RWPE2 (cell line): ENCODE data around the gene LECT2.

Experiments used
- ATAC-seq: fragments of 200-7000 bp; cut with Tn5 transposase; 3 replicates; pipeline ENCODE4 v1.9.1; 2021; ENCODE audit warnings: low read depth
- DNase-seq: peaks from one replicate; pipeline ENCODE4 v3.0.0-alpha.2; 2020; ENCODE audit warnings: low spot score
- H3K27ac ChIP-seq: fragments of 450-650 bp; 2 replicates; pipeline ENCODE4 v1.5.1; 2017; ENCODE audit warnings: mild to moderate bottlenecking; ENCODE audit not compliant: poor library complexity, severe bottlenecking
- H3K27me3 ChIP-seq: fragments of 250-450 bp; sonication (Bioruptor Pico); 2 replicates; pipeline ENCODE4 v1.5.1; 2021; ENCODE audit warnings: mild to moderate bottlenecking, moderate library complexity; ENCODE audit not compliant: insufficient read depth, poor library complexity, severe bottlenecking
- H3K36me3 ChIP-seq: fragments of 250-450 bp; sonication (Bioruptor Pico); 2 replicates; pipeline ENCODE4 v1.5.1; 2020; ENCODE audit warnings: low read depth, mild to moderate bottlenecking, moderate library complexity
- H3K4me1 ChIP-seq: fragments of 250-450 bp; sonication (Bioruptor Pico); 2 replicates; pipeline ENCODE4 v1.5.1; 2021; ENCODE audit warnings: mild to moderate bottlenecking, moderate library complexity; ENCODE audit not compliant: insufficient read depth, poor library complexity, severe bottlenecking
- H3K4me3 ChIP-seq: fragments of 250-450 bp; sonication (Bioruptor Pico); 2 replicates; pipeline ENCODE4 v1.5.1; 2021; ENCODE audit warnings: mild to moderate bottlenecking, moderate library complexity; ENCODE audit not compliant: severe bottlenecking
- H3K9me3 ChIP-seq: fragments of 250-450 bp; sonication (Bioruptor Pico); 2 replicates; pipeline ENCODE4 v1.5.1; 2021; ENCODE audit warnings: mild to moderate bottlenecking, moderate library complexity; ENCODE audit not compliant: severe bottlenecking
- CTCF ChIP-seq: fragments of 450-650 bp; IDR thresholded peaks from one replicate; pipeline ENCODE4 v1.5.1; 2017; ENCODE audit warnings: mild to moderate bottlenecking, moderate library complexity; ENCODE audit not compliant: poor library complexity, severe bottlenecking

Gene LECT2

GRCh38 chr5:135955525-135955924 lies 742 bp upstream of the LECT2 start:
- Histone ChIP-seq H3K27ac (no peak overlapping the region), H3K36me3 (no peaks in the 10 kb centered on the region), H3K9me3 (no peaks in the 10 kb centered on the region), H3K4me1 (no peaks in the 10 kb centered on the region), H3K4me3 (no peak overlapping the region), H3K27me3 (no peaks in the 10 kb centered on the region)
- no peak for DNase-seq
- TF ChIP-seq CTCF = no peak
- no peak for ATAC-seq

GRCh38 chr5:135953850-135954249 lies 933 bp downstream of the LECT2 start:
- DNase-seq (no peak), ATAC-seq (no peak)

GRCh38 chr5:135952683-135953082 lies 2.1 kb downstream of the LECT2 start:
- TF ChIP-seq CTCF = no peak
- H3K27me3 ChIP-seq = no peaks in the 10 kb centered on the region
- DNase-seq (no peak), ATAC-seq (no peak)
- H3K4me1 ChIP-seq = no peaks in the 10 kb centered on the region
- no peak overlapping the region for H3K27ac ChIP-seq
- H3K36me3 ChIP-seq = no peaks in the 10 kb centered on the region
- H3K4me3 ChIP-seq = no peak overlapping the region
- no peaks in the 10 kb centered on the region for H3K9me3 ChIP-seq

More at GRCh38 chr5:135953850-135954249, 933 bp downstream of the LECT2 start:
- H3K36me3 ChIP-seq = no peaks in the 10 kb centered on the region
- no peak for TF ChIP-seq CTCF
- H3K27ac ChIP-seq = no peak overlapping the region
- H3K27me3 ChIP-seq = no peaks in the 10 kb centered on the region
- H3K9me3 ChIP-seq = no peaks in the 10 kb centered on the region
- no peak overlapping the region for H3K4me3 ChIP-seq
- H3K4me1 ChIP-seq = no peaks in the 10 kb centered on the region

GRCh38 chr5:135951807-135952206 lies 3.0 kb downstream of the LECT2 start:
- H3K4me3 ChIP-seq = no peak overlapping the region
- H3K4me1 ChIP-seq = no peaks in the 10 kb centered on the region
- DNase-seq (no peak), ATAC-seq (no peak)
- no peak overlapping the region for H3K27ac ChIP-seq
- no peaks in the 10 kb centered on the region for H3K9me3 ChIP-seq
- TF ChIP-seq CTCF = no peak
- no peaks in the 10 kb centered on the region for H3K27me3 ChIP-seq
- no peaks in the 10 kb centered on the region for H3K36me3 ChIP-seq

DNA sequence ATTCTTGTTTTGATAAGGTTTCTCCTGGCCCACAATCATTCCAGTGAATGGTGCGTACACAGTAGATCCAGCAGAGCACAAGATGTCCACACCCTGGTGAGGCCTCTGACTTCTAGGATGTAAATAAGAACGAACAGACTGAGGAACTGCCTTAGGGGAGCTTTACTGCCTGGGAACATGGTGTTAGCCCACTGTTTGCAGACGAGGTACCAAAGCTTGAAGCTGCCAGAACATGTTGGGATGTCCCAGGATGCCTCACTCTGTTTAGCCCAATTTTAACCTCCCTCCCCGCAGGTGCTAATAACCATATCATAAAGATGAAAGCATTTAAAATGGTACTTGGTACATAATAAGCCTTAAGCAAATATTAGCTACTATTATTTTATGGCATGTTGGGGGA lies 3.5 kb downstream of the LECT2 start:
- Histone ChIP-seq H3K4me3 (no peak overlapping the region), H3K36me3 (no peaks in the 10 kb centered on the region), H3K27me3 (no peaks in the 10 kb centered on the region), H3K9me3 (no peaks in the 10 kb centered on the region), H3K27ac (no peak overlapping the region), H3K4me1 (no peaks in the 10 kb centered on the region)
- TF ChIP-seq CTCF = no peak
- ATAC-seq = no peak
- DNase-seq = no peak
